HEK293 (cell line): ENCODE data around the gene TPBGL.

Experiments used
- CTCF ChIA-PET: fragments of 350-600 bp; formaldehyde crosslinking; extraction: SDS; loops from one replicate; lab custom pipeline; 2021; ENCODE audit warnings: antibody characterized with exemption; lab: Yijun Ruan, JAX
- POLR2A ChIA-PET: fragments of 300-600 bp; formaldehyde crosslinking; extraction: SDS; loops from one replicate; lab custom pipeline; 2020; ENCODE audit warnings: antibody characterized with exemption, inconsistent platforms; lab: Yijun Ruan, JAX
- H3K27ac ChIP-seq: fragments of 200-500 bp; sonication (Bioruptor generic); 2 replicates; pipeline ENCODE4 v1.5.1; 2014; ENCODE audit warnings: low read depth, low read length, control low read depth, inconsistent platforms; ENCODE audit errors: extremely low read depth
- H3K36me3 ChIP-seq, 2 experiments: fragments of 200-500 bp in 1 of 2; sonication (Bioruptor generic) in 1 of 2; 1 replicate in 1 of 2; 2 replicates in 1 of 2; pipeline ENCODE4 v1.5.1; 2014 to 2017; ENCODE audit warnings: inconsistent platforms in 2 of 2, low read length in 2 of 2; ENCODE audit not compliant: control insufficient read depth in 2 of 2, insufficient read depth in 1 of 2
- H3K4me1 ChIP-seq: fragments of 200-500 bp; sonication (Bioruptor generic); 2 replicates; pipeline ENCODE4 v1.5.1; 2014; ENCODE audit warnings: mild to moderate bottlenecking, low read length, inconsistent platforms; ENCODE audit not compliant: control insufficient read depth, insufficient read depth
- H3K4me3 ChIP-seq: 2 replicates; pipeline ENCODE4 v1.5.1; 2011; ENCODE audit warnings: low read depth, mild to moderate bottlenecking, control low read depth, low read length, moderate library complexity
- H3K9me3 ChIP-seq: fragments of 200-500 bp; sonication (Bioruptor generic); 2 replicates; pipeline ENCODE4 v1.5.1; 2014; ENCODE audit warnings: low read depth, low read length, inconsistent platforms; ENCODE audit not compliant: control insufficient read depth, insufficient read depth
- BCL11A ChIP-seq: fragments of 450-650 bp; formaldehyde crosslinking; IDR thresholded peaks from 2 replicates; pipeline ENCODE4 v1.5.1; 2016; ENCODE audit warnings: low read depth, missing biosample characterization, missing genetic modification characterization
- GFI1B ChIP-seq: fragments of 450-650 bp; formaldehyde crosslinking; IDR thresholded peaks from 2 replicates; pipeline ENCODE4 v1.5.1; 2016; ENCODE audit warnings: missing biosample characterization, missing genetic modification characterization
- GLI4 ChIP-seq: fragments of 450-650 bp; formaldehyde crosslinking; IDR thresholded peaks from 2 replicates; pipeline ENCODE4 v1.5.1; 2016; ENCODE audit warnings: missing biosample characterization, missing genetic modification characterization
- HOXA7 ChIP-seq: sonication (generic); formaldehyde crosslinking; IDR thresholded peaks from 2 replicates; pipeline ENCODE4 v1.8.1; 2022; ENCODE audit warnings: missing genetic modification reagents, borderline replicate concordance
- KLF1 ChIP-seq: fragments of 450-650 bp; formaldehyde crosslinking; IDR thresholded peaks from 2 replicates; pipeline ENCODE4 v1.5.1; 2016; ENCODE audit warnings: missing biosample characterization, missing genetic modification characterization
- MEIS1 ChIP-seq: sonication (generic); formaldehyde crosslinking; IDR thresholded peaks from 2 replicates; pipeline ENCODE4 v1.8.1; 2022; ENCODE audit warnings: missing genetic modification reagents, mild to moderate bottlenecking, borderline replicate concordance
- SALL2 ChIP-seq: fragments of 450-650 bp; formaldehyde crosslinking; IDR thresholded peaks from 2 replicates; pipeline ENCODE4 v1.5.0; 2017; ENCODE audit warnings: missing biosample characterization, mild to moderate bottlenecking, missing genetic modification characterization, borderline replicate concordance
- YY1 ChIP-seq: fragments of 450-650 bp; formaldehyde crosslinking; IDR thresholded peaks from 2 replicates; pipeline ENCODE4 v1.5.1; 2018; ENCODE audit warnings: missing biosample characterization, missing genetic modification characterization
- YY2 ChIP-seq: fragments of 450-650 bp; formaldehyde crosslinking; IDR thresholded peaks from 2 replicates; pipeline ENCODE4 v1.5.1; 2016; ENCODE audit warnings: missing biosample characterization, missing genetic modification characterization
- ZBTB1 ChIP-seq: fragments of 450-650 bp; formaldehyde crosslinking; IDR thresholded peaks from 2 replicates; pipeline ENCODE4 v1.5.1; 2016; ENCODE audit warnings: missing biosample characterization, missing genetic modification characterization
- ZNF112 ChIP-seq: fragments of 450-650 bp; formaldehyde crosslinking; IDR thresholded peaks from 2 replicates; pipeline ENCODE4 v1.5.0; 2017; ENCODE audit warnings: missing biosample characterization, missing genetic modification characterization
- ZNF138 ChIP-seq: fragments of 450-650 bp; formaldehyde crosslinking; IDR thresholded peaks from 2 replicates; pipeline ENCODE4 v1.5.1; 2016; ENCODE audit warnings: missing biosample characterization, missing genetic modification characterization, borderline replicate concordance
- ZNF140 ChIP-seq: fragments of 450-650 bp; formaldehyde crosslinking; IDR thresholded peaks from 2 replicates; pipeline ENCODE4 v1.5.1; 2016; ENCODE audit warnings: missing biosample characterization, missing genetic modification characterization
- ZNF146 ChIP-seq: fragments of 450-650 bp; formaldehyde crosslinking; IDR thresholded peaks from 2 replicates; pipeline ENCODE4 v1.5.1; 2016; ENCODE audit warnings: missing biosample characterization, missing genetic modification characterization
- ZNF155 ChIP-seq: fragments of 450-650 bp; formaldehyde crosslinking; IDR thresholded peaks from 2 replicates; pipeline ENCODE4 v1.5.1; 2016; ENCODE audit warnings: missing biosample characterization, missing genetic modification characterization
- ZNF16 ChIP-seq: fragments of 450-650 bp; formaldehyde crosslinking; IDR thresholded peaks from 2 replicates; pipeline ENCODE4 v1.5.1; 2016; ENCODE audit warnings: low read depth, missing biosample characterization, missing genetic modification characterization
- ZNF184 ChIP-seq: fragments of 450-650 bp; IDR thresholded peaks from 2 replicates; pipeline ENCODE4 v1.5.1; 2018; ENCODE audit warnings: missing biosample characterization, mild to moderate bottlenecking, missing genetic modification characterization
- ZNF19 ChIP-seq: fragments of 450-650 bp; formaldehyde crosslinking; IDR thresholded peaks from 2 replicates; pipeline ENCODE4; 2016; ENCODE audit warnings: missing biosample characterization, missing genetic modification characterization, low read depth
- ZNF221 ChIP-seq: fragments of 450-650 bp; formaldehyde crosslinking; IDR thresholded peaks from 2 replicates; pipeline ENCODE4 v1.5.1; 2017; ENCODE audit warnings: missing biosample characterization, missing genetic modification characterization, borderline replicate concordance
- ZNF223 ChIP-seq: fragments of 450-650 bp; formaldehyde crosslinking; IDR thresholded peaks from 2 replicates; pipeline ENCODE4 v1.5.1; 2016; ENCODE audit warnings: missing biosample characterization, missing genetic modification characterization
- ZNF266 ChIP-seq: fragments of 450-650 bp; formaldehyde crosslinking; IDR thresholded peaks from 2 replicates; pipeline ENCODE4 v1.5.1; 2016; ENCODE audit warnings: missing biosample characterization, missing genetic modification characterization, low read depth
- ZNF274 ChIP-seq, 2 experiments: fragments of 200-500 bp in 1 of 2; fragments of 450-650 bp in 1 of 2; sonication (Bioruptor generic) in 1 of 2; formaldehyde crosslinking in 1 of 2; IDR thresholded peaks; 2 replicates each; pipeline versions ENCODE4 v1.5.1 to v1.6.1; 2014 to 2016; ENCODE audit warnings: borderline replicate concordance in 1 of 2, inconsistent platforms in 1 of 2, low read length in 1 of 2, missing biosample characterization in 1 of 2, missing genetic modification characterization in 1 of 2
- ZNF292 ChIP-seq: fragments of 450-650 bp; formaldehyde crosslinking; IDR thresholded peaks from 2 replicates; pipeline ENCODE4 v1.5.1; 2016; ENCODE audit warnings: low read depth, missing biosample characterization, missing genetic modification characterization, borderline replicate concordance
- ZNF341 ChIP-seq: fragments of 450-650 bp; formaldehyde crosslinking; IDR thresholded peaks from 2 replicates; pipeline ENCODE4; 2016; ENCODE audit warnings: low read depth, missing biosample characterization, missing genetic modification characterization
- ZNF366 ChIP-seq: fragments of 450-650 bp; formaldehyde crosslinking; conservative IDR thresholded peaks from 2 replicates; pipeline ENCODE4 v1.5.1; 2016; ENCODE audit warnings: missing biosample characterization, missing genetic modification characterization
- ZNF426 ChIP-seq: fragments of 450-650 bp; formaldehyde crosslinking; IDR thresholded peaks from 2 replicates; pipeline ENCODE4 v1.5.1; 2017; ENCODE audit warnings: missing biosample characterization, missing genetic modification characterization, mild to moderate bottlenecking, inconsistent platforms, moderate library complexity
- ZNF571 ChIP-seq: fragments of 450-650 bp; formaldehyde crosslinking; IDR thresholded peaks from 2 replicates; pipeline ENCODE4 v1.5.0; 2017; ENCODE audit warnings: missing biosample characterization, missing genetic modification characterization
- ZNF654 ChIP-seq: fragments of 450-650 bp; formaldehyde crosslinking; IDR thresholded peaks from 2 replicates; pipeline ENCODE4 v1.5.1; 2016; ENCODE audit warnings: low read depth, missing biosample characterization, missing genetic modification characterization
- ZNF664 ChIP-seq: fragments of 450-650 bp; formaldehyde crosslinking; IDR thresholded peaks from 2 replicates; pipeline ENCODE4 v1.5.1; 2016; ENCODE audit warnings: missing biosample characterization, missing genetic modification characterization
- TF ChIP-seq, protein P1 (sequence below): fragments of 450-650 bp; formaldehyde crosslinking; IDR thresholded peaks from 2 replicates; pipeline ENCODE4 v1.5.1; 2016; ENCODE audit warnings: missing biosample characterization, missing genetic modification characterization
- TF ChIP-seq, protein P2 (sequence below): fragments of 450-650 bp; formaldehyde crosslinking; IDR thresholded peaks from 2 replicates; pipeline ENCODE4 v1.5.1; 2017; ENCODE audit warnings: missing biosample characterization, missing genetic modification characterization
- TF ChIP-seq, protein P3 (sequence below): fragments of 450-650 bp; formaldehyde crosslinking; IDR thresholded peaks from 2 replicates; pipeline ENCODE4 v1.5.1; 2016; ENCODE audit warnings: missing biosample characterization, missing genetic modification characterization

The TPBGL gene

DNA sequence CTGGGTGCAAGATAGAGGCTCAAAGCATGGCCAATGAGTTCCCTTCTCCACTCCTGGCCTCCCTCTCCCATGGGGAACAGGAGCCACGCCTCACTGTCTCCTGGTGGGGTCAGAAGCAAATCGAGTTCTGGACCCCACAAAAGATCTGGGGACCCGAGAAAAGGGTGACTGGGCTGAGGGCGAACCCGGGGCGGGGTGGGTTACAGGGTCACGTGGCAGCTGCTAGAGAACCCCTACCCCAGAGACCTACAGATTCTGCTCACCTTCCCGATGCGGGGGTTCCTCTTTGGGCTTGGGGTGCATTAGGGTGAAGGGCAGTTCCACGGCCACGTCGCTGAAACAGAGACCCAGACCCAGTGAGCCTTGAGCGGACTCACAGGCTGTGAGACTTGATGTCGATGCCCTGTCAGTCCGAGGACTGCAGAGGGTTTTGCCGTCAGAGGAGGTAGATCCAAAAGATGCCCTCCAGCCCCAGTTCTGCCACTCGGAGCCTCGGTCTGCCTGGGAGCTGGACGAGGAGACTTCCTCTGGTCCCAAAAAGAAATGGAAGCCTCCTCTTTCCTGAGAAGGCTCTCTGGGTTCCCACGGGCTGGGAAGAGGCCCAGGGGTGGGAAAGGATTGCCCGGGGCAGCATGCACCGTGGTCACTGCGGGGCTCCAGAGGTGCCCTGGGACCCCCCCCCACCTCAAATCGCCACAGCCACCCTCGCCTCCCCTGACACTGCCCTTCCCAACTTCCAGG is 28.2 kb downstream of the TPBGL start:
- TF ChIP-seq YY2 (tag by site-specific recombination) (no peak), ZNF366 (tag by site-specific recombination) (no peak), HOXA7 (CRISPR knock-in tag) (no peak), ZBTB1 (no peak), GLI4 (no peak), BCL11A (tag by site-specific recombination) (no peak), ZNF221 (tag by site-specific recombination) (no peak), ZNF571 (tag by site-specific recombination) (no peak), GFI1B (tag by site-specific recombination) (no peak), ZNF426 (tag by site-specific recombination) (no peak), ZNF140 (no peak), ZNF664 (tag by site-specific recombination) (no peak), KLF1 (tag by site-specific recombination) (no peak), ZNF266 (no peak), ZNF19 (tag by site-specific recombination) (no peak), ZNF155 (tag by site-specific recombination) (no peak), ZNF138 (tag by site-specific recombination) (no peak), ZNF341 (tag by site-specific recombination) (no peak), MEIS1 (no peak)
- TF ChIP-seq, protein P1, sequence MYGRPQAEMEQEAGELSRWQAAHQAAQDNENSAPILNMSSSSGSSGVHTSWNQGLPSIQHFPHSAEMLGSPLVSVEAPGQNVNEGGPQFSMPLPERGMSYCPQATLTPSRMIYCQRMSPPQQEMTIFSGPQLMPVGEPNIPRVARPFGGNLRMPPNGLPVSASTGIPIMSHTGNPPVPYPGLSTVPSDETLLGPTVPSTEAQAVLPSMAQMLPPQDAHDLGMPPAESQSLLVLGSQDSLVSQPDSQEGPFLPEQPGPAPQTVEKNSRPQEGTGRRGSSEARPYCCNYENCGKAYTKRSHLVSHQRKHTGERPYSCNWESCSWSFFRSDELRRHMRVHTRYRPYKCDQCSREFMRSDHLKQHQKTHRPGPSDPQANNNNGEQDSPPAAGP (tag by site-specific recombination) = no peak
- H3K27ac ChIP-seq = no peak overlapping the region
- ChIA-PET CTCF (interaction anchor here (0.6 to 1.5 kb wide), 4 partner anchors 8 to 129 kb away, joined by 3 to 8 read pairs (median 3); no protein-coding TSS in a partner anchor), POLR2A (no interaction called here)
- H3K4me1 ChIP-seq = no peaks in the 10 kb centered on the region
- no peak overlapping the region for H3K4me3 ChIP-seq
- peaks cover 0 to 4% of the 10 kb centered on the region in 2 experiments; a peak in 1 of 3 replicates for H3K36me3 ChIP-seq
- no peaks in the 10 kb centered on the region for H3K9me3 ChIP-seq

DNA sequence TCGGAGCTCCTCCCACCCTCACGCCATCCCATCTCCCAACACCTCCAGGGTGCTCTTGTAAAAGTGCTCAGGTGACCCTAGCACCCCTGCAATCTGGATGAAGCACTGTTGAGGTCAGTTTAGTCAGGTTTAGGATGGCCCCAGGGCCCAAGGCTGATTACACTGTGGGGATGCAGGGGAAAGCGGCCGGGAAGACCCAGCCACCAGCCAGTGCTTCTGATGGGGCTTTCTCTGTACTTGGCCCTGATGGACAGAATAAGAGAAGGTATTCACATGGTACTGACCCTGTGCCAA is 28.7 kb downstream of the TPBGL start:
- no peak overlapping the region for H3K27ac ChIP-seq
- POLR2A ChIA-PET = no interaction called here
- CTCF ChIA-PET = interaction anchor here (0.6 to 1.5 kb wide), 4 partner anchors 8 to 130 kb away, joined by 3 to 8 read pairs (median 3); no protein-coding TSS in a partner anchor
- H3K9me3 ChIP-seq = no peaks in the 10 kb centered on the region
- peaks cover 0 to 4% of the 10 kb centered on the region in 2 experiments; a peak in 1 of 3 replicates for H3K36me3 ChIP-seq
- no peak for TF ChIP-seq ZNF292
- TF ChIP-seq YY1 = no peak
- H3K4me1 ChIP-seq = no peaks in the 10 kb centered on the region
- no peak overlapping the region for H3K4me3 ChIP-seq

- Histone ChIP-seq H3K4me3 (no peak overlapping the region), H3K4me1 (no peaks in the 10 kb centered on the region), H3K36me3 (peaks cover 0 to 4% of the 10 kb centered on the region in 2 experiments; a peak in 1 of 3 replicates), H3K9me3 (no peaks in the 10 kb centered on the region), H3K27ac (no peak overlapping the region)
- ChIA-PET CTCF (interaction anchor here (0.6 to 4.0 kb wide), 11 partner anchors 9 to 248 kb away, joined by 3 to 20 read pairs (median 4); no protein-coding TSS in a partner anchor), POLR2A (no interaction called here)
- TF ChIP-seq ZNF654 (no peak), ZNF16 (tag by site-specific recombination) (no peak), ZNF112 (tag by site-specific recombination) (no peak), ZNF274 (IDR thresholded peaks at IDR 0.05; ENCODE audit: low read length) (no peak), ZNF274 (tag by site-specific recombination; IDR thresholded peaks at IDR 0.05; ENCODE audit: borderline replicate concordance) (no peak), ZNF223 (no peak), SALL2 (tag by site-specific recombination) (no peak), ZNF146 (tag by site-specific recombination) (no peak), ZNF184 (tag by site-specific recombination) (no peak)
- TF ChIP-seq, protein P2, sequence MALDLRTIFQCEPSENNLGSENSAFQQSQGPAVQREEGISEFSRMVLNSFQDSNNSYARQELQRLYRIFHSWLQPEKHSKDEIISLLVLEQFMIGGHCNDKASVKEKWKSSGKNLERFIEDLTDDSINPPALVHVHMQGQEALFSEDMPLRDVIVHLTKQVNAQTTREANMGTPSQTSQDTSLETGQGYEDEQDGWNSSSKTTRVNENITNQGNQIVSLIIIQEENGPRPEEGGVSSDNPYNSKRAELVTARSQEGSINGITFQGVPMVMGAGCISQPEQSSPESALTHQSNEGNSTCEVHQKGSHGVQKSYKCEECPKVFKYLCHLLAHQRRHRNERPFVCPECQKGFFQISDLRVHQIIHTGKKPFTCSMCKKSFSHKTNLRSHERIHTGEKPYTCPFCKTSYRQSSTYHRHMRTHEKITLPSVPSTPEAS (tag by site-specific recombination) = no peak
- TF ChIP-seq, protein P3, sequence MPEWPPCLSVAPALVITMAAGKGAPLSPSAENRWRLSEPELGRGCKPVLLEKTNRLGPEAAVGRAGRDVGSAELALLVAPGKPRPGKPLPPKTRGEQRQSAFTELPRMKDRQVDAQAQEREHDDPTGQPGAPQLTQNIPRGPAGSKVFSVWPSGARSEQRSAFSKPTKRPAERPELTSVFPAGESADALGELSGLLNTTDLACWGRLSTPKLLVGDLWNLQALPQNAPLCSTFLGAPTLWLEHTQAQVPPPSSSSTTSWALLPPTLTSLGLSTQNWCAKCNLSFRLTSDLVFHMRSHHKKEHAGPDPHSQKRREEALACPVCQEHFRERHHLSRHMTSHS (tag by site-specific recombination) = no peak
These were observed 29.3 kb downstream of the TPBGL start for GRCh38 chr11:75269896-75270295.
